Neural crest cell (in vitro differentiated cells): ENCODE measurements around the gene APOL1. TPM values are rescaled to one million over a fixed set of nuclear protein-coding genes. Genes with fewer than 3 reads are reported as not detected.
A peak's percentile ranks its signal among the peaks of the same experiment; 100 is the strongest.

Source experiments
- DNase-seq: peaks from one replicate; pipeline ENCODE4 v3.0.0; 2021; ENCODE audit warnings: low read depth, mixed read lengths, low spot score
- H3K27ac Mint-ChIP-seq: one replicate; pipeline ENCODE4 v1.8.0; 2021; ENCODE audit warnings: mild to moderate bottlenecking, mixed read lengths; ENCODE audit not compliant: unreplicated experiment
- H3K27me3 Mint-ChIP-seq: 2 replicates; pipeline ENCODE4 v1.8.0; 2021; ENCODE audit warnings: low read depth, mild to moderate bottlenecking, mixed read lengths
- H3K36me3 Mint-ChIP-seq: 2 replicates; pipeline ENCODE4 v1.8.0; 2021; ENCODE audit warnings: low read depth, mild to moderate bottlenecking, mixed read lengths
- H3K4me1 Mint-ChIP-seq: 2 replicates; pipeline ENCODE4 v1.8.0; 2021; ENCODE audit warnings: mixed read lengths
- H3K4me3 Mint-ChIP-seq: one replicate; pipeline ENCODE4 v1.8.0; 2021; ENCODE audit warnings: mild to moderate bottlenecking, mixed read lengths
- H3K9me3 Mint-ChIP-seq: 2 replicates; pipeline ENCODE4 v1.8.0; 2021; ENCODE audit warnings: mixed read lengths
- total RNA-seq: library from RNA; stranded (reverse); gene quantifications from 2 replicates; pipeline ENCODE4 v1.2.1, GENCODE V29; 2021
- TF ChIP-seq, protein P1 (sequence below): fragments of 200-600 bp; sonication (generic); conservative IDR thresholded peaks from 2 replicates; pipeline ENCODE4 v1.5.0; 2021; ENCODE audit warnings: antibody characterized with exemption, mild to moderate bottlenecking

The APOL1 gene
- total RNA-seq, 1 donor from 2014 or later: not detected

DNA sequence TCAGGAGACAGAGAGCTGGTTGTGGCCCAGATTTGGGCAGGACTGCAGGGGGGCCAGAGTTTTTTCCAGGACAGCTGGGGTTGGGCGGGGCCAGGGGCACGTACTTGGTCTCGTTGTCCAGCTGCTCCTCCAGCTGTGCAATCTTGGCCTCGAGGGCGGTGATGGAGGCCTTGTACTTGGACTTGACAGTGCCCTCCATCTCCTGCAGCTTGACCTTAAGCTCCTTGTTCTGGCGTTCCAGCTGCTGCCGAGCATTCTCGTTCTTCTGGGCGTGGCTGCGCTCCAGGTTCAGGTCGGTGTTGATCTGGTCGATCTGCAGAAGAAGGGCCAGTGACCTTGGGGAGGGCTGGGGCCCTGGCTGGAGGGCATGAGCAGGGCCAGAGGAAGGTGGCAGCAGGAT is 32.1 kb downstream of the APOL1 start:
- Mint-ChIP-seq H3K36me3 (peaks cover 21% of the 10 kb centered on the region), H3K4me1 (no peaks in the 10 kb centered on the region), H3K4me3 (no peak overlapping the region), H3K9me3 (no peaks in the 10 kb centered on the region), H3K27me3 (no peaks in the 10 kb centered on the region), H3K27ac (no peak overlapping the region)
- TF ChIP-seq, protein P1, sequence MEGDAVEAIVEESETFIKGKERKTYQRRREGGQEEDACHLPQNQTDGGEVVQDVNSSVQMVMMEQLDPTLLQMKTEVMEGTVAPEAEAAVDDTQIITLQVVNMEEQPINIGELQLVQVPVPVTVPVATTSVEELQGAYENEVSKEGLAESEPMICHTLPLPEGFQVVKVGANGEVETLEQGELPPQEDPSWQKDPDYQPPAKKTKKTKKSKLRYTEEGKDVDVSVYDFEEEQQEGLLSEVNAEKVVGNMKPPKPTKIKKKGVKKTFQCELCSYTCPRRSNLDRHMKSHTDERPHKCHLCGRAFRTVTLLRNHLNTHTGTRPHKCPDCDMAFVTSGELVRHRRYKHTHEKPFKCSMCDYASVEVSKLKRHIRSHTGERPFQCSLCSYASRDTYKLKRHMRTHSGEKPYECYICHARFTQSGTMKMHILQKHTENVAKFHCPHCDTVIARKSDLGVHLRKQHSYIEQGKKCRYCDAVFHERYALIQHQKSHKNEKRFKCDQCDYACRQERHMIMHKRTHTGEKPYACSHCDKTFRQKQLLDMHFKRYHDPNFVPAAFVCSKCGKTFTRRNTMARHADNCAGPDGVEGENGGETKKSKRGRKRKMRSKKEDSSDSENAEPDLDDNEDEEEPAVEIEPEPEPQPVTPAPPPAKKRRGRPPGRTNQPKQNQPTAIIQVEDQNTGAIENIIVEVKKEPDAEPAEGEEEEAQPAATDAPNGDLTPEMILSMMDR: no peak
- DNase-seq: no peak

- no peaks in the 10 kb centered on the region for H3K9me3 Mint-ChIP-seq
- H3K4me1 Mint-ChIP-seq: no peaks in the 10 kb centered on the region
- H3K36me3 Mint-ChIP-seq: peaks cover 20% of the 10 kb centered on the region
- H3K4me3 Mint-ChIP-seq: no peak overlapping the region
- DNase-seq: no peak
- no peaks in the 10 kb centered on the region for H3K27me3 Mint-ChIP-seq
- TF ChIP-seq, protein P1: no peak
- no peak overlapping the region for H3K27ac Mint-ChIP-seq
These were observed 32.6 kb downstream of the APOL1 start for GRCh38 chr22:36285545-36285944.

DNA sequence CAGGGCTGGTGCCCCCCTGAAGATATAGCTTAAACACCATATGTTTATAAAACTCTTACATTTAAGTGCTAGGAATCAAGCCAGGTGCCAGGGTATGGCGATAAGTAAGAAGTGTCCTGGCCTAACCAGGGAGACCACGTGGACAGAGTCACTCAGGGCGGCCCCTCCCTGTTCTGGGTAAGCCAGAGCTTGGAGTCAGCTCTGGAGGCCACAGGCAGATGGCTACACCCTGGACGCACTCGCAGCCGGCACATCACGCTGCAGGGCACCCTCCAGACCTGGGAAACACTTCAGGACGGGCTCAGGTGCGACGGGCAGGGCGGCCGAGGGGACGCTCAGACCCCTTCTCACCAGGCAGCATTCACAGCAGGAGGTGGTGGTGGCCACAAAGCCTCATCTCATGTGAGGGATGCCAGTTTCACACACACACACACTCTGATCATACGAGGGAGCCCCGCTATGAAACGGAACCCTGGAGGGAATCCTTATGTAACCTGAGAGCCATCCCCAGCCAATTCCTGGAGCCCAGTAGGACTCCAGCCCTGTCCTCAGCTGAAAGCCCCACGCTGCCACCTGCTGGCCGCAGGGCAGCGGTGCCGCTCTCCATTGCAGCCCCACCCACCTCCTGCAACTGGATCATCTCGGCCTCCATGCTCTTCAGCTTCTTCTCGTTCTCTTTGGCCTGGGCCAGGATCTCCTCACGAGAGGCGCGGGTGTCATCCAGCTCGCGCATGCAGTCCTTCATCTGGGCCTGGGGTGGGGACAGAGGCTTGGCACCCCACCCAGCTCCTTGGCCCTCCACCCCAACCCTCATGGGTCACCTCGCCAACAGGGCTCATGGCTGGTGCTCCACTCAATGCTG is 33.4 kb downstream of the APOL1 start:
- Mint-ChIP-seq H3K4me3 (no peak overlapping the region), H3K9me3 (no peaks in the 10 kb centered on the region), H3K36me3 (peaks cover 22% of the 10 kb centered on the region), H3K27me3 (no peaks in the 10 kb centered on the region), H3K27ac (no peak overlapping the region), H3K4me1 (no peaks in the 10 kb centered on the region)
- peak; percentile 83 for DNase-seq
- TF ChIP-seq, protein P1: peak; percentile 94

- H3K4me1 Mint-ChIP-seq: no peaks in the 10 kb centered on the region
- no peak overlapping the region for H3K27ac Mint-ChIP-seq
- H3K36me3 Mint-ChIP-seq: peaks cover 35% of the 10 kb centered on the region
- DNase-seq: no peak
- no peaks in the 10 kb centered on the region for H3K27me3 Mint-ChIP-seq
- H3K9me3 Mint-ChIP-seq: no peaks in the 10 kb centered on the region
- TF ChIP-seq, protein P1: no peak
- H3K4me3 Mint-ChIP-seq: no peak overlapping the region
These were observed 35.1 kb downstream of the APOL1 start for GRCh38 chr22:36287881-36288515.

DNA sequence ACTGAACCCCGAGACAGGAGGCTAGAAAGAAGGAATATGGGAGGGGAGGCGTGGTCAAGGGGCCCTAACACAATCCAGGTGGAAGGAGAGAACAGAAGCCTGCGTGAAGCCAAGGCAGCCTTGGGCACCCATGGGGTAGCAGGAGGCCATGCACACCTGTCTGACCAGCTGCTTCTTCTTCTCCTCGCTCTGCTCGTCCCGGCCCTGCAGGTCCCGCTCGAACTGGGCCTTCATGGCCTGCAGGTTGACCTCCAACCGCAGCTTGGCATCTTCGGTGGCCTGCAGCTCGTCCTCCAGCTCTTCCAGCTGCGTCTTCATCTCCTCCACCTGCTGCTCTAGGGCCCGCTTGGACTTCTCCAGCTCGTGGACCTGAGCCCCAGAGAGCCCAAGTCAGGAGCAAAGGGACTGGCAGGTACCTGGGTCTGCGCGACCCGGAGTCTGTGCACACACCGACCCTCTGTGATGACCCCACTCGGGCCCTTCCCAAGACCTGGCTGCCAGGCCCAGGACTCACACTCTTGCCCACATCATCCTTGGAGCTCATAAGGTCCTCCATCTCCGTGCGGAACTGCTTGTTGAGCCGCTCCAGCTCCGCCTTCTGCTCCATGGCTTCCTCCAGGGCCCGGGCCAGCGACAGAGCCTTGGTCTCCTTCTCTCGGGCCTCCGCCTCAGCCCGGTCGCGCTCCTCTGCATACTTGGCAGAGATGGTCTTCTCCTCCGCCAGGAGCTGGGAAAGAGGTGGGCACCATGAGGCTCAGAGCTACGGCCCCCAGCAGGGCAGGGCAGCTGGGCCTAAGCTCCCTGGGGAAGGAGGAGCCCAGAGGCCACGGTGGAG is 35.9 kb downstream of the APOL1 start:
- H3K36me3 Mint-ChIP-seq: peaks cover 35% of the 10 kb centered on the region
- no peak overlapping the region for H3K4me3 Mint-ChIP-seq
- DNase-seq: no peak
- no peaks in the 10 kb centered on the region for H3K9me3 Mint-ChIP-seq
- no peaks in the 10 kb centered on the region for H3K4me1 Mint-ChIP-seq
- H3K27me3 Mint-ChIP-seq: no peaks in the 10 kb centered on the region
- H3K27ac Mint-ChIP-seq: no peak overlapping the region
- TF ChIP-seq, protein P1: no peak
